Stimulated activated naive CD8-positive, alpha-beta T cell treated with anti-CD3 and anti-CD28 coated beads, Interleukin-15, Interleukin-2, amounts not matched to agents 100 ng/mL and 50 ng/mL, for 24 hours (primary cell): ENCODE data around the gene DEFB108B.
"Not testable (repeated sequence)": the region's sequence is repeated elsewhere in the genome, so short reads cannot be mapped to it uniquely, and the experiment has no call there.

Experiments used
- H3K27ac Mint-ChIP-seq: one replicate; pipeline ENCODE4 v1.8.0; 2021; ENCODE audit warnings: mild to moderate bottlenecking, mixed read lengths
- H3K27me3 Mint-ChIP-seq: one replicate; pipeline ENCODE4 v1.8.0; 2021; ENCODE audit warnings: mixed read lengths
- H3K36me3 Mint-ChIP-seq: one replicate; pipeline ENCODE4 v1.8.0; 2021; ENCODE audit warnings: low read depth, mixed read lengths
- H3K4me1 Mint-ChIP-seq: one replicate; pipeline ENCODE4 v1.8.0; 2021; ENCODE audit warnings: low read depth, mixed read lengths
- H3K4me3 Mint-ChIP-seq: one replicate; pipeline ENCODE4 v1.8.0; 2021; ENCODE audit warnings: mild to moderate bottlenecking, mixed read lengths
- H3K9me3 Mint-ChIP-seq: one replicate; pipeline ENCODE4 v1.8.0; 2021; ENCODE audit warnings: mixed read lengths

DEFB108B gene

DNA sequence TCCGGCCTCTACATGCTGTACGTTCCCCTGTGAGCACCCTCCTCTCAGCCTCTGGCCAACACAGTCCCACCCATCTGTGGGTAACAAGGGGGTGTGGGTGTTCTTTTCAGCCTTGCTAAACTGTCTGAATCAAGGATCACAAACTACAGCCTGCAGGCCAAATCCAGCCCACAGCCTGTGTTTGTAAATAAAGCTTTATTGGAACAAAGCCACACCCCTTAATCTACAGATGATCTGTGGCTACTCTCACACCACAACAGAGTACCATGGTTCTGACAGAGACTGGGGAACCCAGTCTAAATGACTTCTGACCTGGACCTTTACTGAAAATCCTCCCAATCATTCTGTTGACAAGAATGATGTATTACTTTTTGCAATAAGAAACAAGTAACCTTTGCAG, 32.0 kb upstream of the DEFB108B start:
- H3K36me3 Mint-ChIP-seq, H3K4me1 Mint-ChIP-seq, H3K27me3 Mint-ChIP-seq, H3K4me3 Mint-ChIP-seq, H3K27ac Mint-ChIP-seq, H3K9me3 Mint-ChIP-seq: not testable (repeated sequence)

- not testable (repeated sequence) for H3K36me3 Mint-ChIP-seq, H3K4me1 Mint-ChIP-seq, H3K9me3 Mint-ChIP-seq, H3K27ac Mint-ChIP-seq, H3K4me3 Mint-ChIP-seq, H3K27me3 Mint-ChIP-seq
Measured at GRCh38 chr11:71802874-71803273, 30.1 kb upstream of the DEFB108B start.

- not testable (repeated sequence) for H3K4me3 Mint-ChIP-seq, H3K4me1 Mint-ChIP-seq, H3K9me3 Mint-ChIP-seq, H3K36me3 Mint-ChIP-seq, H3K27me3 Mint-ChIP-seq, H3K27ac Mint-ChIP-seq
Measured at GRCh38 chr11:71804158-71804947, 28.6 kb upstream of the DEFB108B start.

- H3K4me3 Mint-ChIP-seq, result peak overlapping the region; percentile 81
- H3K9me3 Mint-ChIP-seq, H3K27ac Mint-ChIP-seq: not testable (repeated sequence)
Measured at GRCh38 chr11:71812529-71812928, 20.5 kb upstream of the DEFB108B start.

DNA sequence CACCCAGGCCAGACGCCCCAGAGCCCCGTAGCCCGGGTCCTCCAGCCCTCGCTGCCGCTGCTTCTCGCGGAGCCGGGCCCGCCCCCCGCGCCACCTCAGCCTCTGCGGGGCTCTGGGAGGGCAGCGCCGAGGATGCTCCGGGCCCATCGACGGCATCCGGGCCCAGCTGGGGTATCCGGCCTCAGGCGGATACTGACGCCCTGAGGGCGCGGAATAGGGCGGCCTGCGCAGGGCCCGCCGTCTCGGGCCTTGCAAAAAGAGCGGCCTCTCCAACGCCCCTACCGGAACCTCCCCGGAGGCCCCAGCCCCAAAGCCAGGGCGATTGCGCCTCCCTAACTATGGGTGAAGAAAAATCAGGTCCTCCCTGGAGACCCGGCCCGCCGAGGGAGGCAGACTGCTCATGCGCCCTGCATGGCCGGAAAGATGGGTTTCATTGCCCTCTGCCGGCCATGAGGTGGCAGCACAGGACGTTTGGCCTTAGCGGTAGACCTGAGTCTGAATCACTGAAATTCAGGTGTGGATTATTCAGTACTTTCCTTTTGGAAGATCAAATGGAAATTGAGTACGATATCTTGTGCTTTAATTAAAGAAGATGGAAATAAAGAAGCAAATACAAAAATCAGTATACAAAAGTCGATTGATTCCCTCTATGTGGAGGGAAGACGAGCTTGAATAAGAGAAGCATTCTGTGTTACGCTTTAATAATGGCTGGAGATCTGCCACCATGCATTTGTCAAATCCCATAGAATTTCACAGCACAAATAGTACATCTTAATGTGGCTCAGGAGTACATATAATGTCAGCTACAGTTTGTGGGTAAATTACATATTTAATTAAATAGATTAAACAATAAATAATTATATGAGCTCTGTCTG, 19.3 kb upstream of the DEFB108B start:
- not testable (repeated sequence) for H3K36me3 Mint-ChIP-seq, H3K27me3 Mint-ChIP-seq, H3K9me3 Mint-ChIP-seq, H3K4me1 Mint-ChIP-seq
- Mint-ChIP-seq H3K27ac (peak overlapping the region; percentile 70), H3K4me3 (peak overlapping the region; percentile 81)

More at GRCh38 chr11:71812529-71812928, 20.5 kb upstream of the DEFB108B start:
- H3K4me1 Mint-ChIP-seq, H3K27me3 Mint-ChIP-seq, H3K36me3 Mint-ChIP-seq: not testable (repeated sequence)

DNA sequence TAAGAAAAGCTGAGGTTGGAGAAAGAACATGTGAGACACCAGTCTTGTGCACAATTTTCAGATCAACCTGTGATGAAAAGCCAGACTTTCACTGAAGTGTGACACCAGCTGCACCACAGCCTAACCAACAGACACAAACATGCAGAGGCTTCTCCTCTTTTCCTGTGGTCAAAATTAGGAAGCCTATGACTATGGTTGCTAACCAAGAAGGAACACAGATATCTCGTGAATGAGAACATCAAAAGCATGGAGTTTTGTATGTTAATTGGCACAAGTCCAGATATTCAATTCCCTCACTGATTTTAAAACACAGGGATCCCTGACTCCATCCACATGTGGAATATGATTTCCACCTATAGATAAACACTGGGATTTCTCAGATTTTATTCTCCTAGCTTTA, 11.5 kb upstream of the DEFB108B start:
- H3K27me3 Mint-ChIP-seq, H3K36me3 Mint-ChIP-seq, H3K9me3 Mint-ChIP-seq, H3K27ac Mint-ChIP-seq, H3K4me1 Mint-ChIP-seq, H3K4me3 Mint-ChIP-seq: not testable (repeated sequence)

DNA sequence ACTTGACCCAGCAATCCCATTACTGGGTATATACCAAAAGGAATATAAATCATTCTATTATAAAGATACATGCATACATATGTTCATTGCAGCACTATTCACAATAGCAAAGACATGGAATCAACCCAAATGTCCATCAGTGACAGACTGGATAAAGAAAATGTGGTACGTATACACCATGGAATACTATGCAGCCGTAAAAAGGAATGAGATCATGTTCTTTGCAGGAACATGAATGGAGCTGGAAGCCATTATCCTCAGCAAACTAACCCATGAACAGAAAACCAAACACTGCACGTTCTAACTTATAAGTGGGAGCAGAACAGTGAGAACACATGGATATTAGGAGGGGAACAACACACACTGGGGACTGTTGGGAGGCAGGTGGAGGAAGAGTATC, 3.8 kb upstream of the DEFB108B start:
- not testable (repeated sequence) for H3K4me1 Mint-ChIP-seq, H3K4me3 Mint-ChIP-seq, H3K9me3 Mint-ChIP-seq, H3K27ac Mint-ChIP-seq, H3K36me3 Mint-ChIP-seq, H3K27me3 Mint-ChIP-seq

- not testable (repeated sequence) for H3K4me1 Mint-ChIP-seq, H3K27me3 Mint-ChIP-seq, H3K9me3 Mint-ChIP-seq, H3K4me3 Mint-ChIP-seq, H3K27ac Mint-ChIP-seq, H3K36me3 Mint-ChIP-seq
Measured at GRCh38 chr11:71829686-71830085, 3.3 kb upstream of the DEFB108B start.

DNA sequence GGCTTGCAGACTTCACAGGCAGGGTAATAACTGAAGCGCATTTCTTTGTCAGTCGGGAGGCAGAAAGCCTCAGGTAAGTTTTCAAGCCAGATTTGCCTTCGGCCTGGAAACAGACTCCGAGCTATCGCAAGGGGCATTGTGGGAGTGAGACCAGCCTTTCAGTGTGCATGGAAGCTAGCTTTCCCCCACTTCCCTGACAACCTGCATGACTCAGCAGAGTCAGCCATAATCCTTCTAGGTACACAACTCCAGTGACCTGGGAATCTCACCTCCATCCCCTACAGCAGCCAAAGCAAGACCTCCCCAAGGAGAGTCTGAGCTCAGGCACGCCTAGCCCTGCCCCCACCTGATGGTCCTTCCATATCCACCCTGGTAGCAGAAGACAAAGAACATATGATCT, 9.7 kb downstream of the DEFB108B start:
- H3K4me1 Mint-ChIP-seq, H3K36me3 Mint-ChIP-seq, H3K27ac Mint-ChIP-seq, H3K27me3 Mint-ChIP-seq, H3K4me3 Mint-ChIP-seq, H3K9me3 Mint-ChIP-seq: not testable (repeated sequence)

GRCh38 chr11:71843355-71843754, 10.4 kb downstream of the DEFB108B start:
- not testable (repeated sequence) for H3K9me3 Mint-ChIP-seq, H3K4me3 Mint-ChIP-seq, H3K27ac Mint-ChIP-seq, H3K36me3 Mint-ChIP-seq, H3K27me3 Mint-ChIP-seq, H3K4me1 Mint-ChIP-seq

- Mint-ChIP-seq H3K27ac (no peak overlapping the region), H3K9me3 (no peaks in the 10 kb centered on the region), H3K36me3 (no peaks in the 10 kb centered on the region), H3K27me3 (no peaks in the 10 kb centered on the region), H3K4me1 (no peaks in the 10 kb centered on the region), H3K4me3 (no peak overlapping the region)
Measured at GRCh38 chr11:71843858-71844257, 10.9 kb downstream of the DEFB108B start.

- not testable (repeated sequence) for H3K4me3 Mint-ChIP-seq, H3K27ac Mint-ChIP-seq, H3K4me1 Mint-ChIP-seq, H3K27me3 Mint-ChIP-seq
- H3K9me3 Mint-ChIP-seq, result peaks cover 18% of the 10 kb centered on the region
- peaks cover 15% of the 10 kb centered on the region for H3K36me3 Mint-ChIP-seq
Measured at GRCh38 chr11:71853895-71854294, 20.9 kb downstream of the DEFB108B start.

- not testable (repeated sequence) for H3K4me3 Mint-ChIP-seq, H3K36me3 Mint-ChIP-seq, H3K27ac Mint-ChIP-seq, H3K27me3 Mint-ChIP-seq, H3K4me1 Mint-ChIP-seq
- H3K9me3 Mint-ChIP-seq, result peaks cover 11% of the 10 kb centered on the region
Measured at GRCh38 chr11:71855880-71856279, 22.9 kb downstream of the DEFB108B start.

- not testable (repeated sequence) for H3K27ac Mint-ChIP-seq, H3K4me1 Mint-ChIP-seq, H3K36me3 Mint-ChIP-seq, H3K27me3 Mint-ChIP-seq, H3K4me3 Mint-ChIP-seq, H3K9me3 Mint-ChIP-seq
Measured at GRCh38 chr11:71860835-71861234, 27.8 kb downstream of the DEFB108B start.

GRCh38 chr11:71863978-71864627, 31.1 kb downstream of the DEFB108B start:
- H3K27me3 Mint-ChIP-seq, H3K27ac Mint-ChIP-seq, H3K4me1 Mint-ChIP-seq, H3K9me3 Mint-ChIP-seq, H3K36me3 Mint-ChIP-seq, H3K4me3 Mint-ChIP-seq: not testable (repeated sequence)
